GM23338 (cell line): ENCODE results near the gene GOLM1. TPM values are rescaled to one million over a fixed set of nuclear protein-coding genes. Genes with fewer than 3 reads are reported as not detected.

Experiments used
- ATAC-seq: fragments of 200-7000 bp; cut with Tn5 transposase; 3 replicates; pipeline ENCODE4 v1.9.1; 2020
- DNase-seq: peaks from one replicate; pipeline ENCODE4 v3.0.0-alpha.2; 2015; ENCODE audit warnings: low spot score
- H2AFZ ChIP-seq: fragments of 200-600 bp; sonication (generic); 2 replicates; pipeline ENCODE4 v1.8.0; 2016; ENCODE audit warnings: antibody characterized with exemption, mild to moderate bottlenecking, moderate library complexity
- H3F3A ChIP-seq: fragments of 200-600 bp; sonication (generic); replicated peaks from 2 replicates; pipeline ENCODE4 v1.8.0; 2017; ENCODE audit warnings: antibody characterized with exemption, mixed run types, low read depth
- H3K27ac ChIP-seq: fragments of 200-600 bp; sonication (generic); 2 replicates; pipeline ENCODE4 v1.6.1; 2016; ENCODE audit warnings: low read depth
- H3K27me3 ChIP-seq: fragments of 200-600 bp; sonication (generic); 2 replicates; pipeline ENCODE4 v1.8.0; 2016; ENCODE audit warnings: mild to moderate bottlenecking, mixed run types, moderate library complexity; ENCODE audit not compliant: insufficient read depth
- H3K36me3 ChIP-seq: fragments of 200-600 bp; sonication (generic); 2 replicates; pipeline ENCODE4 v1.8.0; 2016; ENCODE audit warnings: mild to moderate bottlenecking; ENCODE audit not compliant: insufficient read depth
- H3K4me1 ChIP-seq: fragments of 200-600 bp; sonication (generic); 2 replicates; pipeline ENCODE4 v1.8.0; 2016; ENCODE audit warnings: mild to moderate bottlenecking, moderate library complexity; ENCODE audit not compliant: insufficient read depth
- H3K4me2 ChIP-seq: fragments of 200-600 bp; sonication (generic); 2 replicates; pipeline ENCODE4 v1.7.1; 2017; ENCODE audit warnings: mixed run types
- H3K4me3 ChIP-seq: fragments of 200-600 bp; sonication (generic); 2 replicates; pipeline ENCODE4 v1.6.1; 2016; ENCODE audit warnings: mixed run types
- H3K79me2 ChIP-seq: fragments of 200-600 bp; sonication (generic); replicated peaks from 2 replicates; pipeline ENCODE4 v1.8.0; 2017; ENCODE audit warnings: mild to moderate bottlenecking; ENCODE audit not compliant: insufficient read depth
- H3K9me2 ChIP-seq: fragments of 200-600 bp; sonication (generic); 2 replicates; pipeline ENCODE4 v1.8.0; 2017; ENCODE audit not compliant: insufficient read depth
- H4K20me1 ChIP-seq: fragments of 200-600 bp; sonication (generic); replicated peaks from 2 replicates; pipeline ENCODE4 v1.8.0; 2017; ENCODE audit warnings: mild to moderate bottlenecking; ENCODE audit not compliant: insufficient read depth
- H3K27ac Mint-ChIP-seq: 2 replicates; pipeline ENCODE4 v1.8.0; 2020; ENCODE audit warnings: inconsistent platforms, mild to moderate bottlenecking, moderate library complexity, mixed read lengths
- H3K27me3 Mint-ChIP-seq: 3 replicates; pipeline ENCODE4 v1.8.0; 2022; ENCODE audit warnings: low read depth, mild to moderate bottlenecking, moderate library complexity, mixed read lengths, inconsistent platforms; ENCODE audit not compliant: insufficient read depth, poor library complexity
- H3K36me3 Mint-ChIP-seq: 3 replicates; pipeline ENCODE4 v1.8.0; 2021; ENCODE audit warnings: low read depth, mild to moderate bottlenecking, inconsistent platforms, moderate library complexity, mixed read lengths
- H3K4me1 Mint-ChIP-seq: 3 replicates; pipeline ENCODE4 v1.8.0; 2020; ENCODE audit warnings: mild to moderate bottlenecking, inconsistent platforms, mixed read lengths
- H3K4me3 Mint-ChIP-seq: 3 replicates; pipeline ENCODE4 v1.8.0; 2021; ENCODE audit warnings: moderate library complexity, mild to moderate bottlenecking, inconsistent platforms, mixed read lengths
- H3K9me3 Mint-ChIP-seq: 3 replicates; pipeline ENCODE4 v1.8.0; 2020; ENCODE audit warnings: moderate library complexity, mild to moderate bottlenecking, inconsistent platforms, mixed read lengths
- CREB1 ChIP-seq: fragments of 250-450 bp; sonication (Bioruptor Pico); IDR thresholded peaks from 2 replicates; pipeline ENCODE4 v1.5.0; 2020; ENCODE audit warnings: low read depth, mild to moderate bottlenecking, moderate library complexity
- CTCF ChIP-seq, 2 experiments: fragments of 200-600 bp in 1 of 2; sonication (generic) in 1 of 2; conservative IDR thresholded peaks; 2 replicates each; pipeline versions ENCODE4 v1.5.1 to v1.6.1; 2016 to 2017; ENCODE audit warnings: antibody characterized with exemption in 2 of 2, low read depth in 2 of 2, mild to moderate bottlenecking in 2 of 2, moderate library complexity in 1 of 2
- EZH2 ChIP-seq: fragments of 200-600 bp; sonication (generic); IDR thresholded peaks from one replicate; pipeline ENCODE4 v1.8.0; 2017; ENCODE audit warnings: antibody characterized with exemption, mild to moderate bottlenecking, low read depth; ENCODE audit not compliant: unreplicated experiment
- EZH2phosphoT487 ChIP-seq: fragments of 200-600 bp; sonication (generic); IDR thresholded peaks from one replicate; pipeline ENCODE4 v1.8.1; 2018; ENCODE audit warnings: antibody characterized with exemption; ENCODE audit not compliant: unreplicated experiment
- JUNB ChIP-seq: IDR thresholded peaks from one replicate; pipeline ENCODE4 v1.6.1; 2016; ENCODE audit warnings: antibody characterized with exemption; ENCODE audit not compliant: unreplicated experiment
- NANOG ChIP-seq: IDR thresholded peaks from 2 replicates; pipeline ENCODE4 v1.6.1; 2016; ENCODE audit warnings: antibody characterized with exemption, borderline replicate concordance
- POLR2AphosphoS5 ChIP-seq: IDR thresholded peaks from 2 replicates; pipeline ENCODE4 v1.6.1; 2016; ENCODE audit warnings: antibody characterized with exemption, low read depth
- STAT1 ChIP-seq: IDR thresholded peaks from one replicate; pipeline ENCODE4 v1.6.1; 2016; ENCODE audit warnings: antibody characterized with exemption; ENCODE audit not compliant: unreplicated experiment
- ZNF114 ChIP-seq: fragments of 250-450 bp; sonication (Bioruptor Pico); IDR thresholded peaks from 2 replicates; pipeline ENCODE4 v1.5.0; 2020; ENCODE audit warnings: mild to moderate bottlenecking, moderate library complexity
- ZNF331 ChIP-seq: fragments of 250-450 bp; sonication (Bioruptor Pico); IDR thresholded peaks from 2 replicates; pipeline ENCODE4 v1.5.0; 2020; ENCODE audit warnings: low read depth, mild to moderate bottlenecking, moderate library complexity
- polyA plus RNA-seq: library from polyadenylated mRNA; unstranded; fragments of >200 nt; fragmentation: Nextera tagmentation; extraction: Ambion mirVana; gene quantifications from 2 replicates; pipeline ENCODE4 v1.2.1, GENCODE V29; 2016
- total RNA-seq: library from RNA; depleted of rRNA; stranded (reverse); fragments of >200 nt; shearing (Covaris generic); gene quantifications from 2 replicates; pipeline ENCODE4 v1.2.3, GENCODE V29; 2014
- TF ChIP-seq, protein P1 (sequence below): IDR thresholded peaks from one replicate; pipeline ENCODE4 v1.6.1; 2018; ENCODE audit warnings: antibody characterized with exemption; ENCODE audit not compliant: unreplicated experiment
- TF ChIP-seq, protein P2 (sequence below): fragments of 250-450 bp; sonication (Bioruptor Pico); IDR thresholded peaks from 2 replicates; pipeline ENCODE4 v1.5.0; 2020; ENCODE audit warnings: mild to moderate bottlenecking, moderate library complexity
- TF ChIP-seq, protein P3 (sequence below): IDR thresholded peaks from 2 replicates; pipeline ENCODE4 v1.6.1; 2016; ENCODE audit warnings: antibody characterized with exemption

GOLM1 gene
- total and polyA plus RNA-seq, 2 experiments from 2014 or later, result 58.3 to 92.4 TPM

DNA sequence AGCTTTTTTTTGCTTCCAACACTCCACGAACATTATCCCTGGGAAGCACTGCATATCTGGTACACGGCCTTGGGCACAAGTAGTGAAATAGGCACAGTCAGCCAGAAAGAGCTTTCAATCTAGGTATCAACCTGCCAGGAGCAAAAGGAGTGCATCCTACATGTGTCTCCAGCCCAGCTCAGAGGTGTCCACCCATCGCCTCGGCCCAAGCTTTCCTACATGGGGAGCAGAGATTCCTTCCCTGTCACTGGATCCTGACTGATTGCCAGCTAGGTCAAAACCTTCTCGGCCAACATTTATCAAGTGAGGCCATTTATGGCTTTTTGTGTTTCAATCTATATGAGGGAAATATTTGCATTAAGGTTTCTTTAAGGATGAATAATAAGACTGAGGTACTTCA lies 55.8 kb downstream of the GOLM1 start:
- Mint-ChIP-seq H3K4me3 (no peak overlapping the region), H3K27ac (no peak overlapping the region), H3K27me3 (peaks cover 2% of the 10 kb centered on the region), H3K36me3 (peaks cover 14% of the 10 kb centered on the region), H3K4me1 (no peaks in the 10 kb centered on the region; the same call in 2 of the 3 replicates), H3K9me3 (no peaks in the 10 kb centered on the region)
- H3K4me2 ChIP-seq, result no peak overlapping the region
- no peak for ATAC-seq
- no peak overlapping the region for H3K27ac ChIP-seq
- TF ChIP-seq POLR2AphosphoS5, result no peak
- no peak for TF ChIP-seq EZH2
- TF ChIP-seq ZNF114 (CRISPR knock-in tag), result no peak
- no peak for TF ChIP-seq STAT1
- TF ChIP-seq CTCF (conservative IDR thresholded peaks at IDR 0.05; ENCODE audit: low read depth in 2 of 2), result no peak
- TF ChIP-seq, protein P1, sequence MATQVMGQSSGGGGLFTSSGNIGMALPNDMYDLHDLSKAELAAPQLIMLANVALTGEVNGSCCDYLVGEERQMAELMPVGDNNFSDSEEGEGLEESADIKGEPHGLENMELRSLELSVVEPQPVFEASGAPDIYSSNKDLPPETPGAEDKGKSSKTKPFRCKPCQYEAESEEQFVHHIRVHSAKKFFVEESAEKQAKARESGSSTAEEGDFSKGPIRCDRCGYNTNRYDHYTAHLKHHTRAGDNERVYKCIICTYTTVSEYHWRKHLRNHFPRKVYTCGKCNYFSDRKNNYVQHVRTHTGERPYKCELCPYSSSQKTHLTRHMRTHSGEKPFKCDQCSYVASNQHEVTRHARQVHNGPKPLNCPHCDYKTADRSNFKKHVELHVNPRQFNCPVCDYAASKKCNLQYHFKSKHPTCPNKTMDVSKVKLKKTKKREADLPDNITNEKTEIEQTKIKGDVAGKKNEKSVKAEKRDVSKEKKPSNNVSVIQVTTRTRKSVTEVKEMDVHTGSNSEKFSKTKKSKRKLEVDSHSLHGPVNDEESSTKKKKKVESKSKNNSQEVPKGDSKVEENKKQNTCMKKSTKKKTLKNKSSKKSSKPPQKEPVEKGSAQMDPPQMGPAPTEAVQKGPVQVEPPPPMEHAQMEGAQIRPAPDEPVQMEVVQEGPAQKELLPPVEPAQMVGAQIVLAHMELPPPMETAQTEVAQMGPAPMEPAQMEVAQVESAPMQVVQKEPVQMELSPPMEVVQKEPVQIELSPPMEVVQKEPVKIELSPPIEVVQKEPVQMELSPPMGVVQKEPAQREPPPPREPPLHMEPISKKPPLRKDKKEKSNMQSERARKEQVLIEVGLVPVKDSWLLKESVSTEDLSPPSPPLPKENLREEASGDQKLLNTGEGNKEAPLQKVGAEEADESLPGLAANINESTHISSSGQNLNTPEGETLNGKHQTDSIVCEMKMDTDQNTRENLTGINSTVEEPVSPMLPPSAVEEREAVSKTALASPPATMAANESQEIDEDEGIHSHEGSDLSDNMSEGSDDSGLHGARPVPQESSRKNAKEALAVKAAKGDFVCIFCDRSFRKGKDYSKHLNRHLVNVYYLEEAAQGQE, result no peak
- TF ChIP-seq NANOG, result no peak
- no peak for TF ChIP-seq EZH2phosphoT487
- no peak for TF ChIP-seq ZNF331 (CRISPR knock-in tag)
- TF ChIP-seq, protein P2, sequence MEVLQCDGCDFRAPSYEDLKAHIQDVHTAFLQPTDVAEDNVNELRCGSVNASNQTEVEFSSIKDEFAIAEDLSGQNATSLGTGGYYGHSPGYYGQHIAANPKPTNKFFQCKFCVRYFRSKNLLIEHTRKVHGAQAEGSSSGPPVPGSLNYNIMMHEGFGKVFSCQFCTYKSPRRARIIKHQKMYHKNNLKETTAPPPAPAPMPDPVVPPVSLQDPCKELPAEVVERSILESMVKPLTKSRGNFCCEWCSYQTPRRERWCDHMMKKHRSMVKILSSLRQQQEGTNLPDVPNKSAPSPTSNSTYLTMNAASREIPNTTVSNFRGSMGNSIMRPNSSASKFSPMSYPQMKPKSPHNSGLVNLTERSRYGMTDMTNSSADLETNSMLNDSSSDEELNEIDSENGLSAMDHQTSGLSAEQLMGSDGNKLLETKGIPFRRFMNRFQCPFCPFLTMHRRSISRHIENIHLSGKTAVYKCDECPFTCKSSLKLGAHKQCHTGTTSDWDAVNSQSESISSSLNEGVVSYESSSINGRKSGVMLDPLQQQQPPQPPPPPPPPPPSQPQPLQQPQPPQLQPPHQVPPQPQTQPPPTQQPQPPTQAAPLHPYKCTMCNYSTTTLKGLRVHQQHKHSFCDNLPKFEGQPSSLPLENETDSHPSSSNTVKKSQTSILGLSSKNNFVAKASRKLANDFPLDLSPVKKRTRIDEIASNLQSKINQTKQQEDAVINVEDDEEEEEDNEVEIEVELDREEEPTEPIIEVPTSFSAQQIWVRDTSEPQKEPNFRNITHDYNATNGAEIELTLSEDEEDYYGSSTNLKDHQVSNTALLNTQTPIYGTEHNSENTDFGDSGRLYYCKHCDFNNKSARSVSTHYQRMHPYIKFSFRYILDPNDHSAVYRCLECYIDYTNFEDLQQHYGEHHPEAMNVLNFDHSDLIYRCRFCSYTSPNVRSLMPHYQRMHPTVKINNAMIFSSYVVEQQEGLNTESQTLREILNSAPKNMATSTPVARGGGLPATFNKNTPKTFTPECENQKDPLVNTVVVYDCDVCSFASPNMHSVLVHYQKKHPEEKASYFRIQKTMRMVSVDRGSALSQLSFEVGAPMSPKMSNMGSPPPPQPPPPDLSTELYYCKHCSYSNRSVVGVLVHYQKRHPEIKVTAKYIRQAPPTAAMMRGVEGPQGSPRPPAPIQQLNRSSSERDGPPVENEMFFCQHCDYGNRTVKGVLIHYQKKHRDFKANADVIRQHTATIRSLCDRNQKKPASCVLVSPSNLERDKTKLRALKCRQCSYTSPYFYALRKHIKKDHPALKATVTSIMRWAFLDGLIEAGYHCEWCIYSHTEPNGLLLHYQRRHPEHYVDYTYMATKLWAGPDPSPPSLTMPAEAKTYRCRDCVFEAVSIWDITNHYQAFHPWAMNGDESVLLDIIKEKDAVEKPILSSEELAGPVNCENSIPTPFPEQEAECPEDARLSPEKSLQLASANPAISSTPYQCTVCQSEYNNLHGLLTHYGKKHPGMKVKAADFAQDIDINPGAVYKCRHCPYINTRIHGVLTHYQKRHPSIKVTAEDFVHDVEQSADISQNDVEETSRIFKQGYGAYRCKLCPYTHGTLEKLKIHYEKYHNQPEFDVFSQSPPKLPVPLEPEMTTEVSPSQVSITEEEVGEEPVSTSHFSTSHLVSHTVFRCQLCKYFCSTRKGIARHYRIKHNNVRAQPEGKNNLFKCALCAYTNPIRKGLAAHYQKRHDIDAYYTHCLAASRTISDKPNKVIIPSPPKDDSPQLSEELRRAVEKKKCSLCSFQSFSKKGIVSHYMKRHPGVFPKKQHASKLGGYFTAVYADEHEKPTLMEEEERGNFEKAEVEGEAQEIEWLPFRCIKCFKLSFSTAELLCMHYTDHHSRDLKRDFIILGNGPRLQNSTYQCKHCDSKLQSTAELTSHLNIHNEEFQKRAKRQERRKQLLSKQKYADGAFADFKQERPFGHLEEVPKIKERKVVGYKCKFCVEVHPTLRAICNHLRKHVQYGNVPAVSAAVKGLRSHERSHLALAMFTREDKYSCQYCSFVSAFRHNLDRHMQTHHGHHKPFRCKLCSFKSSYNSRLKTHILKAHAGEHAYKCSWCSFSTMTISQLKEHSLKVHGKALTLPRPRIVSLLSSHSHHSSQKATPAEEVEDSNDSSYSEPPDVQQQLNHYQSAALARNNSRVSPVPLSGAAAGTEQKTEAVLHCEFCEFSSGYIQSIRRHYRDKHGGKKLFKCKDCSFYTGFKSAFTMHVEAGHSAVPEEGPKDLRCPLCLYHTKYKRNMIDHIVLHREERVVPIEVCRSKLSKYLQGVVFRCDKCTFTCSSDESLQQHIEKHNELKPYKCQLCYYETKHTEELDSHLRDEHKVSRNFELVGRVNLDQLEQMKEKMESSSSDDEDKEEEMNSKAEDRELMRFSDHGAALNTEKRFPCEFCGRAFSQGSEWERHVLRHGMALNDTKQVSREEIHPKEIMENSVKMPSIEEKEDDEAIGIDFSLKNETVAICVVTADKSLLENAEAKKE (CRISPR knock-in tag), result no peak
- TF ChIP-seq, protein P3, sequence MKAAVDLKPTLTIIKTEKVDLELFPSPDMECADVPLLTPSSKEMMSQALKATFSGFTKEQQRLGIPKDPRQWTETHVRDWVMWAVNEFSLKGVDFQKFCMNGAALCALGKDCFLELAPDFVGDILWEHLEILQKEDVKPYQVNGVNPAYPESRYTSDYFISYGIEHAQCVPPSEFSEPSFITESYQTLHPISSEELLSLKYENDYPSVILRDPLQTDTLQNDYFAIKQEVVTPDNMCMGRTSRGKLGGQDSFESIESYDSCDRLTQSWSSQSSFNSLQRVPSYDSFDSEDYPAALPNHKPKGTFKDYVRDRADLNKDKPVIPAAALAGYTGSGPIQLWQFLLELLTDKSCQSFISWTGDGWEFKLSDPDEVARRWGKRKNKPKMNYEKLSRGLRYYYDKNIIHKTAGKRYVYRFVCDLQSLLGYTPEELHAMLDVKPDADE, result no peak
- no peak for TF ChIP-seq JUNB
- TF ChIP-seq CREB1 (CRISPR knock-in tag), result no peak
- no peaks in the 10 kb centered on the region for H3K79me2 ChIP-seq
- H3K27me3 ChIP-seq, result no peaks in the 10 kb centered on the region
- H3K36me3 ChIP-seq, result no peaks in the 10 kb centered on the region; the same call in 1 of the 2 replicates
- H2AFZ ChIP-seq, result no peak overlapping the region
- DNase-seq, result no peak
- no peaks in the 10 kb centered on the region for H3K9me2 ChIP-seq
- no peak overlapping the region for H3K4me3 ChIP-seq
- no peaks in the 10 kb centered on the region for H3K4me1 ChIP-seq
- peaks cover 4% of the 10 kb centered on the region; the same call in 1 of the 2 replicates for H4K20me1 ChIP-seq
- H3F3A ChIP-seq, result no peaks in the 10 kb centered on the region
